ENCODE measurements around the gene PRMT9. TPM values are rescaled to one million over a fixed set of nuclear protein-coding genes. Genes with fewer than 3 reads are reported as not detected.

The PRMT9 gene
- total and polyA plus RNA-seq, 4 donors, result 4.1 to 23.9 (median 6.7) TPM

- Histone ChIP-seq H3K4me1 (ENCODE audit: control insufficient read depth in 5 of 5, insufficient read depth in 5 of 5, low read length in 5 of 5) (no peaks in the 10 kb centered on the region), H3K27me3 (ENCODE audit: control insufficient read depth in 3 of 3, insufficient read depth in 3 of 3, low read length in 2 of 3) (no peaks in the 10 kb centered on the region), H3K9me3 (ENCODE audit: control insufficient read depth in 4 of 4, insufficient read depth in 3 of 4, low read length in 3 of 4) (no peaks in the 10 kb centered on the region), H3K9ac (ENCODE audit: insufficient read depth in 1 of 2, low read length in 2 of 2) (no peak overlapping the region), H3K27ac (ENCODE audit: low read depth in 1 of 2, low read length in 1 of 2) (no peak overlapping the region), H3K4me3 (no peak overlapping the region), H3K36me3 (ENCODE audit: control insufficient read depth in 4 of 4, insufficient read depth in 4 of 4, low read length in 4 of 4) (no peaks in the 10 kb centered on the region)
- no peak for DNase-seq
- TF ChIP-seq, protein P1, sequence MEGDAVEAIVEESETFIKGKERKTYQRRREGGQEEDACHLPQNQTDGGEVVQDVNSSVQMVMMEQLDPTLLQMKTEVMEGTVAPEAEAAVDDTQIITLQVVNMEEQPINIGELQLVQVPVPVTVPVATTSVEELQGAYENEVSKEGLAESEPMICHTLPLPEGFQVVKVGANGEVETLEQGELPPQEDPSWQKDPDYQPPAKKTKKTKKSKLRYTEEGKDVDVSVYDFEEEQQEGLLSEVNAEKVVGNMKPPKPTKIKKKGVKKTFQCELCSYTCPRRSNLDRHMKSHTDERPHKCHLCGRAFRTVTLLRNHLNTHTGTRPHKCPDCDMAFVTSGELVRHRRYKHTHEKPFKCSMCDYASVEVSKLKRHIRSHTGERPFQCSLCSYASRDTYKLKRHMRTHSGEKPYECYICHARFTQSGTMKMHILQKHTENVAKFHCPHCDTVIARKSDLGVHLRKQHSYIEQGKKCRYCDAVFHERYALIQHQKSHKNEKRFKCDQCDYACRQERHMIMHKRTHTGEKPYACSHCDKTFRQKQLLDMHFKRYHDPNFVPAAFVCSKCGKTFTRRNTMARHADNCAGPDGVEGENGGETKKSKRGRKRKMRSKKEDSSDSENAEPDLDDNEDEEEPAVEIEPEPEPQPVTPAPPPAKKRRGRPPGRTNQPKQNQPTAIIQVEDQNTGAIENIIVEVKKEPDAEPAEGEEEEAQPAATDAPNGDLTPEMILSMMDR (IDR thresholded peaks at IDR 0.05; ENCODE audit: control extremely low read depth, extremely low read depth), result no peak
- no peak for ATAC-seq (ENCODE audit: insufficient read depth, low FRiP score)
- WGBS, 2 donors, result 80 to 86% methylated on average over 2 of the region's 2 CpGs
Observed at GRCh38 chr4:147597561-147597960, 86.4 kb downstream of the PRMT9 start.

DNA sequence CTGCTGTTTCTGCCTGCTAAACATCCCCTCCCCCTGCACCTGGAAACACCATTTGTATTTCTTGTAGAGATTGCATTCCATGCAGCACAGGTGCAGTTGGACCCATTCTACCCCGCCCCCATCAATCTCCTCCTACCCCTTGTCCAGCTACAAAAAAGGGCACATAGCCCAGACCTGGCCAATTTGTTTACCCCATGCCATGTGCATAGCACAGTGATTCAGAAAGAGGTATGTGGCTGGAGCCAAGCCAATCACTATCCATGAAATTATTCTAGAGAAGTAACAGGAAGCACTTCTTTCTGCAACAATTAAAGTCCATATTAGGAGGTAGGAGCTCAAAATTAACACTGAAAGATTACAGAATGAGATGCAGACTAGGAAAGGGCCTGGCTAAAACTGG, 87.0 kb downstream of the PRMT9 start:
- no peaks in the 10 kb centered on the region for H3K4me1 ChIP-seq (ENCODE audit: control insufficient read depth in 5 of 5, insufficient read depth in 5 of 5, low read length in 5 of 5)
- TF ChIP-seq, protein P1 (IDR thresholded peaks at IDR 0.05; ENCODE audit: control extremely low read depth, extremely low read depth), result no peak
- H3K27me3 ChIP-seq (ENCODE audit: control insufficient read depth in 3 of 3, insufficient read depth in 3 of 3, low read length in 2 of 3), result no peaks in the 10 kb centered on the region
- DNase-seq (peak in 2 of 3 donors; percentile 16 to 42), ATAC-seq (ENCODE audit: insufficient read depth, low FRiP score) (no peak)
- H3K36me3 ChIP-seq (ENCODE audit: control insufficient read depth in 4 of 4, insufficient read depth in 4 of 4, low read length in 4 of 4), result no peaks in the 10 kb centered on the region
- H3K9me3 ChIP-seq (ENCODE audit: control insufficient read depth in 4 of 4, insufficient read depth in 3 of 4, low read length in 3 of 4), result no peaks in the 10 kb centered on the region
- no peak overlapping the region for H3K4me3 ChIP-seq
- H3K9ac ChIP-seq (ENCODE audit: insufficient read depth in 1 of 2, low read length in 2 of 2), result no peak overlapping the region
- no peak overlapping the region for H3K27ac ChIP-seq (ENCODE audit: low read depth in 1 of 2, low read length in 1 of 2)
- WGBS, 2 donors, result 0% methylated on average over 1 of the region's 1 CpG

DNA sequence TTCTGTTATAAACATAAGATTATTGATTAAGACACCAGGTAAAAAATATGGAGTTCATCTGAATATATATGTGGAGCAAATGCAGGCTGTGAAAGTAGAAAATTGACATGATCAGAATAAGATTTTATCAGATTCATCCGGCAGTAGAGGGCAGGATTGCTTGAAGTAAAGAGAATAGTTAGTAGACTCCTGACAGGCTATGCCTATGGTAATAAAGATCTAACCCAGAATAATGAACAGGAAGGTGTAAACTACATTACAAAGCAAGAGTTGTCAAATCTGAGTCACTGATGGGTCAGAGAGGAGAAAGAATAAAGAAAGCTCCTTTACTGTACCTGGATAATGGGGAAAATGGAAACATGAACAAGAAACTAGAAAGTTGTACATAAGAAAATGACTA, 87.6 kb downstream of the PRMT9 start:
- H3K27ac ChIP-seq (ENCODE audit: low read depth in 1 of 2, low read length in 1 of 2), result no peak overlapping the region
- H3K9me3 ChIP-seq (ENCODE audit: control insufficient read depth in 4 of 4, insufficient read depth in 3 of 4, low read length in 3 of 4), result no peaks in the 10 kb centered on the region
- no peaks in the 10 kb centered on the region for H3K36me3 ChIP-seq (ENCODE audit: control insufficient read depth in 4 of 4, insufficient read depth in 4 of 4, low read length in 4 of 4)
- ATAC-seq (ENCODE audit: insufficient read depth, low FRiP score), result no peak
- TF ChIP-seq, protein P1 (IDR thresholded peaks at IDR 0.05; ENCODE audit: control extremely low read depth, extremely low read depth), result no peak
- H3K27me3 ChIP-seq (ENCODE audit: control insufficient read depth in 3 of 3, insufficient read depth in 3 of 3, low read length in 2 of 3), result no peaks in the 10 kb centered on the region
- no peak overlapping the region for H3K4me3 ChIP-seq
- WGBS, 2 donors, result 73 to 76% methylated on average over 1 of the region's 1 CpG
- H3K9ac ChIP-seq (ENCODE audit: insufficient read depth in 1 of 2, low read length in 2 of 2), result no peak overlapping the region
- H3K4me1 ChIP-seq (ENCODE audit: control insufficient read depth in 5 of 5, insufficient read depth in 5 of 5, low read length in 5 of 5), result no peaks in the 10 kb centered on the region
- no peak for DNase-seq

GRCh38 chr4:147594578-147594977, 89.4 kb downstream of the PRMT9 start:
- WGBS, 2 donors, result 83 to 89% methylated on average over 2 of the region's 2 CpGs
- TF ChIP-seq, protein P1 (IDR thresholded peaks at IDR 0.05; ENCODE audit: control extremely low read depth, extremely low read depth), result no peak
- Histone ChIP-seq H3K4me3 (no peak overlapping the region), H3K27ac (ENCODE audit: low read depth in 1 of 2, low read length in 1 of 2) (no peak overlapping the region), H3K9ac (ENCODE audit: insufficient read depth in 1 of 2, low read length in 2 of 2) (no peak overlapping the region), H3K9me3 (ENCODE audit: control insufficient read depth in 4 of 4, insufficient read depth in 3 of 4, low read length in 3 of 4) (no peaks in the 10 kb centered on the region), H3K27me3 (ENCODE audit: control insufficient read depth in 3 of 3, insufficient read depth in 3 of 3, low read length in 2 of 3) (no peaks in the 10 kb centered on the region), H3K4me1 (ENCODE audit: control insufficient read depth in 5 of 5, insufficient read depth in 5 of 5, low read length in 5 of 5) (peaks cover 0 to 4% (median 0%) of the 10 kb centered on the region in 5 donors), H3K36me3 (ENCODE audit: control insufficient read depth in 4 of 4, insufficient read depth in 4 of 4, low read length in 4 of 4) (no peaks in the 10 kb centered on the region)
- no peak for DNase-seq
- no peak for ATAC-seq (ENCODE audit: insufficient read depth, low FRiP score)
